GM12872 (cell line): ENCODE measurements around the gene RAB7B.

ENCODE experiments used
- CTCF ChIP-seq: IDR thresholded peaks from 3 replicates; pipeline ENCODE4 v1.5.1; 2011; ENCODE audit warnings: low read depth, mild to moderate bottlenecking, low read length, moderate library complexity; ENCODE audit not compliant: insufficient read depth

Gene RAB7B

GRCh38 chr1:205967554-205968335, 35.5 kb downstream of the RAB7B start:
- no peak for TF ChIP-seq CTCF

GRCh38 chr1:205965036-205965884, 37.9 kb downstream of the RAB7B start:
- TF ChIP-seq CTCF, result no peak

- TF ChIP-seq CTCF, result no peak
Observed at GRCh38 chr1:205963352-205964155, 39.6 kb downstream of the RAB7B start.

GRCh38 chr1:205962821-205963221, 40.4 kb downstream of the RAB7B start:
- TF ChIP-seq CTCF, result no peak

GRCh38 chr1:205961991-205962820, 41.0 kb downstream of the RAB7B start:
- TF ChIP-seq CTCF, result no peak

- no peak for TF ChIP-seq CTCF
Observed at GRCh38 chr1:205961405-205961804, 41.8 kb downstream of the RAB7B start.
